IMR-90 (cell line): ENCODE results near the gene SYMPK.

Source experiments
- BHLHE40 ChIP-seq: fragments of 150-350 bp; IDR thresholded peaks from 2 replicates; pipeline ENCODE4 v1.6.1; 2016; ENCODE audit warnings: mild to moderate bottlenecking, low read depth, low read length
- CHD1 ChIP-seq: IDR thresholded peaks from 2 replicates; pipeline ENCODE4 v1.6.1; 2012; ENCODE audit warnings: low read depth, low read length, improper control_type of control experiment
- CTCF ChIP-seq: conservative IDR thresholded peaks from 2 replicates; pipeline ENCODE4 v1.5.1; 2012; ENCODE audit warnings: mild to moderate bottlenecking, low read depth, low read length, improper control_type of control experiment
- FOS ChIP-seq: fragments of 150-350 bp; IDR thresholded peaks from 2 replicates; pipeline ENCODE4 v1.6.1; 2016; ENCODE audit warnings: low read depth, low read length
- MAFK ChIP-seq: IDR thresholded peaks from 2 replicates; pipeline ENCODE4 v1.6.1; 2012; ENCODE audit warnings: low read depth, low read length, improper control_type of control experiment
- POLR2A ChIP-seq: IDR thresholded peaks from 2 replicates; pipeline ENCODE4 v1.6.1; 2012; ENCODE audit warnings: mild to moderate bottlenecking, low read depth, low read length
- RFX5 ChIP-seq: IDR thresholded peaks from 2 replicates; pipeline ENCODE4 v1.8.0; 2012; ENCODE audit warnings: low read depth, mild to moderate bottlenecking, low read length, moderate library complexity
- SMC3 ChIP-seq: fragments of 150-350 bp; IDR thresholded peaks from 2 replicates; pipeline ENCODE4 v1.6.1; 2016; ENCODE audit warnings: low read depth, mild to moderate bottlenecking, antibody characterized with exemption, low read length, moderate library complexity

GRCh38 chr19:45809643-45810159 is 53.2 kb downstream of the SYMPK start:
- TF ChIP-seq POLR2A (no peak), CHD1 (no peak), CTCF (no peak), MAFK (peak; percentile 99), FOS (peak; percentile 75), BHLHE40 (no peak), RFX5 (no peak), SMC3 (no peak)
